PC-9 (cell line): ENCODE measurements around the gene GNAI1.

ENCODE experiments used
- CTCF ChIP-seq: fragments of 200-600 bp; sonication (generic); conservative IDR thresholded peaks from 2 replicates; pipeline ENCODE4 v1.6.1; 2017; ENCODE audit warnings: mixed run types, antibody characterized with exemption, mild to moderate bottlenecking, moderate library complexity
- EZH2 ChIP-seq: fragments of 200-600 bp; sonication (generic); IDR thresholded peaks from 2 replicates; pipeline ENCODE4 v1.8.0; 2017; ENCODE audit warnings: antibody characterized with exemption, low read depth

- TF ChIP-seq EZH2 = no peak
- no peak for TF ChIP-seq CTCF
These were observed 506 bp upstream of the GNAI1 start for GRCh38 chr7:80134115-80134535.
